ENCODE data around the gene MS4A1.

DNA sequence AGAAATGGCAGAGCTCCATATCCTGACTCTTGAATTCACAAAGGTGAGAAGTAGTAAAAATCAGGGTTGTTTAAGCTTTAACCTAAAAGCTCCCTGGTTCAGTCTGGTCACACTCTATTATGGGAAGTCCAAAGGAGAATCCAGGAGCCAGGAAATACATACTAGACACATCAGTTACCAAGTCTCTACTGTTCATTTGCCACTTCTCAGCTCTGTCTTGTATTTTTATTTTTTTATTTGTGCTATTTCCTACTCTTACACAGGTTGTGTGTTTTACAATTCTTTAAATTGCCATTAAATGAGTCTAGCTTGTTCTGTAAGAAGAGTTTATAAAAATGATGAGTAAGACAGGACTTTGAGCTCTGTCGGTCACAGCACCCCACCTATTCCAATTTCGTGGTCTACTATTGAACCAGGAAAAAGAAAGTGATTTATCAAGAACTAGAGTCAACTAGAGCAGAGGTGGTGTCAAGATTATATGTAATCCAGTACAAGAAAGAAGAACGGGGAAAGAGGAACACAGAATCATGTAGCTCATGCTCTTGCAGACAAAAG, 46.7 kb downstream of the MS4A1 start:
- TF ChIP-seq POLR2A (IDR thresholded peaks at IDR 0.05; ENCODE audit: borderline replicate concordance, extremely low read depth, insufficient read depth, insufficient read length) = no peak
- TF ChIP-seq, protein P1, sequence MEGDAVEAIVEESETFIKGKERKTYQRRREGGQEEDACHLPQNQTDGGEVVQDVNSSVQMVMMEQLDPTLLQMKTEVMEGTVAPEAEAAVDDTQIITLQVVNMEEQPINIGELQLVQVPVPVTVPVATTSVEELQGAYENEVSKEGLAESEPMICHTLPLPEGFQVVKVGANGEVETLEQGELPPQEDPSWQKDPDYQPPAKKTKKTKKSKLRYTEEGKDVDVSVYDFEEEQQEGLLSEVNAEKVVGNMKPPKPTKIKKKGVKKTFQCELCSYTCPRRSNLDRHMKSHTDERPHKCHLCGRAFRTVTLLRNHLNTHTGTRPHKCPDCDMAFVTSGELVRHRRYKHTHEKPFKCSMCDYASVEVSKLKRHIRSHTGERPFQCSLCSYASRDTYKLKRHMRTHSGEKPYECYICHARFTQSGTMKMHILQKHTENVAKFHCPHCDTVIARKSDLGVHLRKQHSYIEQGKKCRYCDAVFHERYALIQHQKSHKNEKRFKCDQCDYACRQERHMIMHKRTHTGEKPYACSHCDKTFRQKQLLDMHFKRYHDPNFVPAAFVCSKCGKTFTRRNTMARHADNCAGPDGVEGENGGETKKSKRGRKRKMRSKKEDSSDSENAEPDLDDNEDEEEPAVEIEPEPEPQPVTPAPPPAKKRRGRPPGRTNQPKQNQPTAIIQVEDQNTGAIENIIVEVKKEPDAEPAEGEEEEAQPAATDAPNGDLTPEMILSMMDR (IDR thresholded peaks at IDR 0.05 in 2 of 3, conservative IDR thresholded peaks at IDR 0.05 in 1 of 3; ENCODE audit: borderline replicate concordance in 1 of 3, insufficient read depth in 1 of 3, low read depth in 2 of 3, low read length in 2 of 3) = no peak
- TF ChIP-seq POLR2AphosphoS5 (IDR thresholded peaks at IDR 0.05; ENCODE audit: low read depth, low read length) = no peak
- TF ChIP-seq ZNF274 (IDR thresholded peaks at IDR 0.05; ENCODE audit: low read depth, low read length) = no peak
- TF ChIP-seq CEBPB (IDR thresholded peaks at IDR 0.05; ENCODE audit: low read depth) = no peak
- TF ChIP-seq, protein P2, sequence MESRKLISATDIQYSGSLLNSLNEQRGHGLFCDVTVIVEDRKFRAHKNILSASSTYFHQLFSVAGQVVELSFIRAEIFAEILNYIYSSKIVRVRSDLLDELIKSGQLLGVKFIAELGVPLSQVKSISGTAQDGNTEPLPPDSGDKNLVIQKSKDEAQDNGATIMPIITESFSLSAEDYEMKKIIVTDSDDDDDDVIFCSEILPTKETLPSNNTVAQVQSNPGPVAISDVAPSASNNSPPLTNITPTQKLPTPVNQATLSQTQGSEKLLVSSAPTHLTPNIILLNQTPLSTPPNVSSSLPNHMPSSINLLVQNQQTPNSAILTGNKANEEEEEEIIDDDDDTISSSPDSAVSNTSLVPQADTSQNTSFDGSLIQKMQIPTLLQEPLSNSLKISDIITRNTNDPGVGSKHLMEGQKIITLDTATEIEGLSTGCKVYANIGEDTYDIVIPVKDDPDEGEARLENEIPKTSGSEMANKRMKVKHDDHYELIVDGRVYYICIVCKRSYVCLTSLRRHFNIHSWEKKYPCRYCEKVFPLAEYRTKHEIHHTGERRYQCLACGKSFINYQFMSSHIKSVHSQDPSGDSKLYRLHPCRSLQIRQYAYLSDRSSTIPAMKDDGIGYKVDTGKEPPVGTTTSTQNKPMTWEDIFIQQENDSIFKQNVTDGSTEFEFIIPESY (IDR thresholded peaks at IDR 0.05; ENCODE audit: extremely low read depth, insufficient replicate concordance, low read length) = no peak
- no peak for TF ChIP-seq SIN3A (IDR thresholded peaks at IDR 0.05; ENCODE audit: low read depth)
- no peak for TF ChIP-seq ZFX (IDR thresholded peaks at IDR 0.05)
- TF ChIP-seq TCF7L2 (IDR thresholded peaks at IDR 0.05; ENCODE audit: borderline replicate concordance, extremely low read depth, insufficient read depth, insufficient read length) = no peak

Measured in HCT116 (cell line).